SK-N-SH (cell line): ENCODE data around the gene CANT1. TPM values are rescaled to one million over a fixed set of nuclear protein-coding genes. Genes with fewer than 3 reads are reported as not detected.

Experiments used
- CTCF ChIA-PET: fragments of 300-600, 350-600 bp; formaldehyde crosslinking; extraction: SDS; loops from one replicate; lab custom pipeline; 2021; lab: Yijun Ruan, JAX
- POLR2A ChIA-PET: fragments of 350-600 bp; sonication (Branson Sonifier 250); formaldehyde crosslinking; extraction: SDS; loops from one replicate; lab custom pipeline; 2020; ENCODE audit warnings: antibody characterized with exemption, inconsistent platforms; lab: Yijun Ruan, JAX
- DNase-seq: peaks from one replicate; pipeline ENCODE4 v3.0.0; 2012
- H2AFZ ChIP-seq: fragments of 200-600 bp; sonication (generic); 2 replicates; pipeline ENCODE4 v1.8.1; 2016; ENCODE audit warnings: antibody characterized with exemption, mild to moderate bottlenecking, low read depth
- H3F3A ChIP-seq: fragments of 200-600 bp; sonication (generic); replicated peaks from 2 replicates; pipeline ENCODE3; 2016; ENCODE audit warnings: antibody characterized with exemption, mild to moderate bottlenecking; ENCODE audit not compliant: insufficient read depth
- H3K27ac ChIP-seq, 2 experiments: fragments of 200-500 bp in 1 of 2; fragments of 200-600 bp in 1 of 2; sonication (Bioruptor generic) in 1 of 2; sonication (generic), shearing (Covaris generic) in 1 of 2; 2 replicates each; pipeline versions ENCODE4 v1.5.1 to v1.6.1; 2014 to 2016; ENCODE audit warnings: low read depth in 2 of 2, inconsistent platforms in 1 of 2, low read length in 1 of 2, mild to moderate bottlenecking in 1 of 2, mixed read lengths in 1 of 2
- H3K27me3 ChIP-seq: fragments of 200-600 bp; sonication (generic), shearing (Covaris generic); 2 replicates; pipeline ENCODE4 v1.6.1; 2016; ENCODE audit warnings: mixed run types; ENCODE audit not compliant: insufficient read depth
- H3K36me3 ChIP-seq, 2 experiments: fragments of 200-500 bp in 1 of 2; fragments of 200-600 bp in 1 of 2; sonication (Bioruptor generic) in 1 of 2; sonication (generic) in 1 of 2; replicated peaks in 1 of 2; 2 replicates each; pipeline versions ENCODE3 to v1.5.1; 2014 to 2016; ENCODE audit warnings: low read length in 1 of 2, mild to moderate bottlenecking in 1 of 2; ENCODE audit not compliant: insufficient read depth in 2 of 2, control insufficient read depth in 1 of 2
- H3K4me1 ChIP-seq, 2 experiments: fragments of 200-500 bp in 1 of 2; fragments of 200-600 bp in 1 of 2; sonication (Bioruptor generic) in 1 of 2; sonication (generic), shearing (Covaris generic) in 1 of 2; 2 replicates each; pipeline versions ENCODE4 v1.5.1 to v1.6.1; 2014 to 2016; ENCODE audit warnings: low read depth in 1 of 2, low read length in 1 of 2, mixed run types in 1 of 2; ENCODE audit not compliant: insufficient read depth in 2 of 2, control insufficient read depth in 1 of 2
- H3K4me2 ChIP-seq: fragments of 200-600 bp; sonication (generic), shearing (Covaris generic); 2 replicates; pipeline ENCODE4 v1.6.1; 2017; ENCODE audit warnings: mixed run types
- H3K4me3 ChIP-seq, 2 experiments: fragments of 200-500 bp in 1 of 2; fragments of 200-600 bp in 1 of 2; sonication (Bioruptor generic) in 1 of 2; sonication (generic), shearing (Covaris generic) in 1 of 2; 2 replicates each; pipeline versions ENCODE4 v1.5.1 to v1.8.1; 2014 to 2016; ENCODE audit warnings: low read depth in 2 of 2, inconsistent platforms in 1 of 2, low read length in 1 of 2, mild to moderate bottlenecking in 1 of 2, mixed read lengths in 1 of 2, moderate library complexity in 1 of 2
- H3K79me2 ChIP-seq: fragments of 200-600 bp; sonication (generic); 2 replicates; pipeline ENCODE4 v1.8.1; 2017; ENCODE audit warnings: mild to moderate bottlenecking; ENCODE audit not compliant: insufficient read depth
- H3K9ac ChIP-seq: fragments of 200-600 bp; sonication (generic); 2 replicates; pipeline ENCODE4 v1.6.1; 2017; ENCODE audit warnings: mixed run types
- H3K9me2 ChIP-seq: fragments of 200-600 bp; sonication (generic); 2 replicates; pipeline ENCODE4 v1.6.1; 2017; ENCODE audit warnings: mixed run types
- H3K9me3 ChIP-seq: fragments of 200-600 bp; sonication (generic); 2 replicates; pipeline ENCODE4 v1.6.1; 2017; ENCODE audit warnings: mixed run types, mild to moderate bottlenecking, moderate library complexity
- H4K20me1 ChIP-seq: fragments of 200-600 bp; sonication (generic); 2 replicates; pipeline ENCODE4 v1.6.1; 2017; ENCODE audit warnings: mild to moderate bottlenecking, mixed run types; ENCODE audit not compliant: insufficient read depth
- CHD2 ChIP-seq: fragments of 150-350 bp; IDR thresholded peaks from 2 replicates; pipeline ENCODE4 v1.6.1; 2018; ENCODE audit warnings: low read length; ENCODE audit not compliant: partially characterized antibody
- ELF1 ChIP-seq: IDR thresholded peaks from 2 replicates; pipeline ENCODE4 v1.4.0; 2012
- FOSL2 ChIP-seq: IDR thresholded peaks from 2 replicates; pipeline ENCODE4 v1.4.0; 2012; ENCODE audit warnings: low read depth, mild to moderate bottlenecking, moderate library complexity, borderline replicate concordance
- FOXJ3 ChIP-seq: sonication (generic); formaldehyde crosslinking; IDR thresholded peaks from 2 replicates; pipeline ENCODE4 v1.5.1; 2020; ENCODE audit warnings: mild to moderate bottlenecking, missing genetic modification reagents
- FOXM1 ChIP-seq: IDR thresholded peaks from 2 replicates; pipeline ENCODE4 v1.4.0; 2012; ENCODE audit warnings: low read depth, mild to moderate bottlenecking
- GABPA ChIP-seq: IDR thresholded peaks from 2 replicates; pipeline ENCODE4 v1.4.0; 2012; ENCODE audit warnings: low read depth, mild to moderate bottlenecking
- GATA2 ChIP-seq: sonication (generic); formaldehyde crosslinking; IDR thresholded peaks from 2 replicates; pipeline ENCODE4 v1.5.0; 2020; ENCODE audit warnings: mild to moderate bottlenecking, missing genetic modification reagents
- JUND ChIP-seq: IDR thresholded peaks from 2 replicates; pipeline ENCODE4 v1.4.0; 2012
- MAX ChIP-seq: IDR thresholded peaks from 2 replicates; pipeline ENCODE4 v1.4.0; 2012; ENCODE audit warnings: low read depth
- MXI1 ChIP-seq: IDR thresholded peaks from 2 replicates; pipeline ENCODE4 v1.6.1; 2012; ENCODE audit warnings: mild to moderate bottlenecking, low read depth, low read length, improper control_type of control experiment
- POLR2AphosphoS5 ChIP-seq: IDR thresholded peaks from 2 replicates; pipeline ENCODE4 v1.6.1; 2012; ENCODE audit warnings: low read depth, low read length
- RAD21 ChIP-seq: IDR thresholded peaks from 2 replicates; pipeline ENCODE4 v1.6.1; 2012; ENCODE audit warnings: mild to moderate bottlenecking, low read length
- RCOR1 ChIP-seq: fragments of 150-350 bp; IDR thresholded peaks from 2 replicates; pipeline ENCODE4 v1.6.1; 2017; ENCODE audit warnings: antibody characterized with exemption, low read length
- REST ChIP-seq: IDR thresholded peaks from 2 replicates; pipeline ENCODE4 v1.6.1; 2012; ENCODE audit warnings: mild to moderate bottlenecking, low read depth, low read length, moderate library complexity
- RFX5 ChIP-seq: IDR thresholded peaks from 2 replicates; pipeline ENCODE4 v1.6.1; 2012; ENCODE audit warnings: mild to moderate bottlenecking, improper control_type of control experiment, low read length
- SIN3A ChIP-seq: IDR thresholded peaks from 2 replicates; pipeline ENCODE4 v1.6.1; 2012; ENCODE audit warnings: low read depth, mild to moderate bottlenecking, low read length, moderate library complexity, borderline replicate concordance
- TCF12 ChIP-seq: IDR thresholded peaks from 2 replicates; pipeline ENCODE4 v1.4.0; 2012
- USF2 ChIP-seq: fragments of 150-350 bp; IDR thresholded peaks from 2 replicates; pipeline ENCODE4 v1.6.1; 2017; ENCODE audit warnings: antibody characterized with exemption, low read length, low read depth, borderline replicate concordance
- YY1 ChIP-seq: IDR thresholded peaks from 2 replicates; pipeline ENCODE4 v1.4.0; 2012; ENCODE audit warnings: low read depth, mild to moderate bottlenecking
- WGBS: methylation state at CpG from one replicate; pipeline ENCODE4 v1.1.6; 2017; ENCODE audit warnings: low lambda C conversion rate; 5-methylcytosine and 5-hydroxymethylcytosine counted together
- polyA plus RNA-seq, 3 experiments: library from polyadenylated mRNA; depleted of rRNA; stranded (reverse); fragments of >200 nt; gene quantifications; 2 replicates each; pipeline ENCODE4 v1.2.3, GENCODE V29; 2012
- TF ChIP-seq, protein P1 (sequence below): IDR thresholded peaks from 2 replicates; pipeline ENCODE4; 2012

The CANT1 gene
- polyA plus RNA-seq, 1 of the 3 experiments (the other 2 are of a cell fraction), result 87.4 TPM

DNA sequence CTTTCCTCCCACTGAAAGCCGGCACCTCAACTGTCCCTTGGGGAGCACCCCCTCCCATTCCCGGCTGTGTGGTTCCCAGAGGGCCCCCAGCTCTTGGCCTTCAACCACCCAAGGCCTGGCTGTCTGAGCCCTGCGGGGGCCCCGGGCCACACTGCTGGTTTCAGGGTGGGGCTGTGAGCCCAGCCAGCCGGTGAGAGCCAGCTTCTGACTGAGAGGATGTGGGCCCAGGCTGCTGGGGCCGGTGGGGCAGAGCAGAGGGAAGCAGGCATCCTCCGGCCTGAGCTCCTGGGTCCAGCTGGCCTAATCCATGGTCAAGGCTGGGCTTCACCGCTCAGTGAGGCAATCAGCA, 29.0 kb downstream of the CANT1 start:
- no peak for DNase-seq
- ChIA-PET CTCF (interaction anchor here (0.9 to 26.0 kb wide), 7 partner anchors 9 to 120 kb away, joined by 3 to 458 read pairs (median 48); no protein-coding TSS in a partner anchor), POLR2A (no interaction called here)
- Histone ChIP-seq H3K27ac (peak overlapping the region in 1 of 2 experiments; percentile 98; a peak in 3 of 4 replicates), H3F3A (peaks cover 9% of the 10 kb centered on the region), H3K4me2 (0 out of 2 replicates have a peak overlapping the region, but pooled peaks have one; percentile 94), H3K27me3 (no peaks in the 10 kb centered on the region), H3K9ac (no peak overlapping the region), H3K4me3 (no peak overlapping the region), H3K4me1 (peaks cover 20 to 52% of the 10 kb centered on the region in 2 experiments; a peak in 3 of 4 replicates), H3K36me3 (peaks cover 0 to 14% of the 10 kb centered on the region in 2 experiments), H3K79me2 (peaks cover 29% of the 10 kb centered on the region), H2AFZ (no peak overlapping the region; the same call in 1 of the 2 replicates), H4K20me1 (no peaks in the 10 kb centered on the region; the same call in 1 of the 2 replicates), H3K9me3 (no peaks in the 10 kb centered on the region), H3K9me2 (no peaks in the 10 kb centered on the region)
- WGBS, result 95% methylated on average over 4 of the region's 8 CpGs
- no peak for TF ChIP-seq RCOR1
- no peak for TF ChIP-seq ELF1
- no peak for TF ChIP-seq FOXJ3
- TF ChIP-seq FOXM1, result no peak
- TF ChIP-seq JUND, result no peak
- TF ChIP-seq, all 33 proteins: peak for 0

DNA sequence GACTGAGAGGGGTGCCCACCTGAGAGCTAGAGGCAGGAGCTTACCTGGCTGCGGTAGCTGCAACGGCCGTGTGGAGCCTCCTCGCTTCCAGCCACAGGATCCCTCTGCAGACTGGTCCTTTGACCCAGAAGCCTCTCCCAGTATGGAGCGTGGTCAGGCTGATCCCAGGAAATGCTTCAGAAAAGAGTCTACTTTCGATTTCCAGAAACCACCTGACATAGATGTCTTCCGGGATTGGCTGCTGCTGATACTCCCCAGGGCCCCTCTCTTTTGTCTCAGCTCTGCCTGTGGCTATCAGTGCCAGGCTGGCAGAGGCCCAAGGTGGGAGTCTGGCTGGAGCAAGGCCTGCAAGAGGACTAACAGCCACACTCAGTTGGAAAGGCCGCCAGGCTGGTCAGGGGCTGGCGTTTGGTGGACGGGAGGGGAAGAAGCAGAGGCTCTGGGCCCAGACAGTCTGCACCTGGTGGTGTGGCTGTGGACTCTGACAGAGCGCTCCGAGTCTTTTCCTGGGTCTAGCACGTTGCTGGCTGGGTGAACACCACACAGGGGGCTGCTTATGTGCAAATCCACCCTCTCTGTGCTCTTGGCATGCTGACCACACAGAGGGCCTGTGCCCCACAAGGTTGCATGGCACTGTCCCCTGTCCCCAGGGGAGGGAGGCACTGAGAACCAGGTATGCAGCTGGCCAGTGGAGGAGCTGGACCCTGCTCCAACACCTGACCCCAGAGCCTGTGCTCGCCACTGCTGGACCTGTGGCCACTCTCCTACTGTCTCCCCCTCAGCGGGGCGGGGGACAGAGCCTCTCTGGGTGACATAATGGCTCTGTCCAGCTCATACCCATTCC, 29.6 kb downstream of the CANT1 start, which contains the start of gene LGALS3BP:
TSS of gene LGALS3BP (minus strand) at position 144 of the 844 bp plus-strand sequence. CDS start 2,732 bp downstream, outside the sequence.
- peak within 1 kb of the TSS; percentile 98 for H2AFZ ChIP-seq
- 36% methylated on average over 15 of the region's 16 CpGs for WGBS
- H3K27me3 ChIP-seq, result no peaks in the 10 kb centered on the region
- peaks cover 0 to 15% of the 10 kb centered on the region in 2 experiments for H3K36me3 ChIP-seq
- peak within 1 kb of the TSS; percentile 44 to 68 for H3K4me3 ChIP-seq
- DNase-seq, result peak; percentile 97
- peaks cover 20 to 55% of the 10 kb centered on the region in 2 experiments; a peak in 3 of 4 replicates for H3K4me1 ChIP-seq
- peak within 1 kb of the TSS; percentile 94 for H3K4me2 ChIP-seq
- peaks cover 29% of the 10 kb centered on the region for H3K79me2 ChIP-seq
- peak within 1 kb of the TSS; percentile 56 to 98 for H3K27ac ChIP-seq
- H3K9me2 ChIP-seq, result no peaks in the 10 kb centered on the region
- no peaks in the 10 kb centered on the region for H3K9me3 ChIP-seq
- peak within 1 kb of the TSS; percentile 74 for H3K9ac ChIP-seq
- ChIA-PET POLR2A (interaction anchor here (0.5 to 1.7 kb wide), 6 partner anchors 16 to 460 kb away, joined by 3 to 5 read pairs (median 4); no protein-coding TSS in a partner anchor), CTCF (interaction anchor here (0.7 to 26.0 kb wide), 11 partner anchors 9 to 860 kb away, joined by 3 to 458 read pairs (median 9); partner anchors contain the start of gene CBX4)
- peaks cover 15% of the 10 kb centered on the region for H3F3A ChIP-seq
- H4K20me1 ChIP-seq, result no peaks in the 10 kb centered on the region; the same call in 1 of the 2 replicates
- TF ChIP-seq RFX5 (0 out of 2 replicates have a peak, but pooled peaks have one; percentile 44), MXI1 (peak; percentile 96), RAD21 (peak; percentile 22), GABPA (peak; percentile 45; the same call in 1 of the 2 replicates), MAX (peak; percentile 81), FOSL2 (no peak), TCF12 (peak; percentile 50; the same call in 1 of the 2 replicates), SIN3A (0 out of 2 replicates have a peak, but pooled peaks have one; percentile 16), USF2 (peak; percentile 42; the same call in 1 of the 2 replicates), REST (peak; percentile 15; the same call in 1 of the 2 replicates), JUND (no peak), GATA2 (peak; percentile 29), POLR2AphosphoS5 (peak; percentile 97), YY1 (no peak; the same call in 1 of the 2 replicates), CHD2 (peak; percentile 86), ELF1 (peak; percentile 72; the same call in 1 of the 2 replicates), FOXJ3 (0 out of 2 replicates have a peak, but pooled peaks have one; percentile 63)
- TF ChIP-seq, protein P1, sequence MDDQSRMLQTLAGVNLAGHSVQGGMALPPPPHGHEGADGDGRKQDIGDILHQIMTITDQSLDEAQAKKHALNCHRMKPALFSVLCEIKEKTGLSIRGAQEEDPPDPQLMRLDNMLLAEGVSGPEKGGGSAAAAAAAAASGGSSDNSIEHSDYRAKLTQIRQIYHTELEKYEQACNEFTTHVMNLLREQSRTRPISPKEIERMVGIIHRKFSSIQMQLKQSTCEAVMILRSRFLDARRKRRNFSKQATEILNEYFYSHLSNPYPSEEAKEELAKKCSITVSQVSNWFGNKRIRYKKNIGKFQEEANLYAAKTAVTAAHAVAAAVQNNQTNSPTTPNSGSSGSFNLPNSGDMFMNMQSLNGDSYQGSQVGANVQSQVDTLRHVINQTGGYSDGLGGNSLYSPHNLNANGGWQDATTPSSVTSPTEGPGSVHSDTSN, result no peak
